Measurements from ENCODE around the gene GLRX.
"Not testable (repeated sequence)": the region's sequence is repeated elsewhere in the genome, so short reads cannot be mapped to it uniquely, and the experiment has no call there.

DNA sequence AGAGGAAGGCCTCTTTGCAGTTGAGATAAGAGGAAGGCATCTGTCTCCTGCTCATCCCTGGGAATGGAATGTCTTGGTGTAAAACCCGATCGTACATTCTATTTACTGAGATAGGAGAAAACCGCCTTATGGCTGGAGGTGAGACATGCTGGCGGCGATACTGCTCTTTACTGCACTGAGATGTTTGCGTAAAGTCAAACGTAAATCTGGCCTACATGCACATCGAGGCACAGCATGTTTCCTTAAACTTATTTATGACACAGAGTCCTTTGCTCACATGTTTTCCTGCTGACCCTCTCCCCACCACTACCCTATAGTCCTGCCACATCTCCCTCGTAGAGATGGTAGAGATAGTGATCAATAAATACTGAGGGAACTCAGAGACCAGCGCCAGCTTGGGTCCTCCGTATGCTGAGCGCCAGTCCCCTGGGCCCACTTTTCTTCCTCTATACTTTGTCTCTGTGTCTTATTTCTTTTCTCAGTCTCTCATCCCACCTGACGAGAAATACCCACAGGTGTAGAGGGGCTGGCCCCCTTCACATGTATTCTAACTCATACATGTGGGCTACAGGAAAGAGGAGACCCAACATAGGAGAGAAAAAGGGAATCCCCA is 11.0 kb downstream of the GLRX start:
- not testable (repeated sequence) for TF ChIP-seq CTCF (conservative IDR thresholded peaks at IDR 0.05; ENCODE audit: low read depth, low read length); EZH2 (IDR thresholded peaks at IDR 0.05; ENCODE audit: borderline replicate concordance, low read depth, low read length, poor library complexity, severe bottlenecking)

Measured in A673 (cell line).